ENCODE data around the gene APOL1. TPM values are rescaled to one million over a fixed set of nuclear protein-coding genes. Genes with fewer than 3 reads are reported as not detected.

The APOL1 gene
- total RNA-seq, 6 experiments from 2014 or later = 0.55 to 6.2 (median 4.9) TPM

- no peak for DNase-seq
- H3K4me1 Mint-ChIP-seq (ENCODE audit: low read depth) = peaks cover 73% of the 10 kb centered on the region
- peaks cover 20% of the 10 kb centered on the region for H3K36me3 Mint-ChIP-seq (ENCODE audit: low read depth)
- no peaks in the 10 kb centered on the region; the same call in 1 of the 2 replicates for H3K27me3 Mint-ChIP-seq (ENCODE audit: insufficient read depth)
- TF ChIP-seq CTCF (IDR thresholded peaks at IDR 0.05) = no peak
- no peaks in the 10 kb centered on the region for H3K9me3 Mint-ChIP-seq
- H3K27ac Mint-ChIP-seq = peak overlapping the region; percentile 91
- peak overlapping the region; percentile 94 for H3K4me3 Mint-ChIP-seq
These were observed 15.2 kb upstream of the APOL1 start for GRCh38 chr22:36237462-36238372.

GRCh38 chr22:36238373-36239149, 14.4 kb upstream of the APOL1 start:
- no peak for DNase-seq
- Mint-ChIP-seq H3K4me1 (ENCODE audit: low read depth) (peaks cover 69% of the 10 kb centered on the region), H3K36me3 (ENCODE audit: low read depth) (peaks cover 20% of the 10 kb centered on the region), H3K9me3 (no peaks in the 10 kb centered on the region), H3K27ac (peak overlapping the region; percentile 91), H3K4me3 (peak overlapping the region; percentile 94), H3K27me3 (ENCODE audit: insufficient read depth) (no peaks in the 10 kb centered on the region; the same call in 1 of the 2 replicates)
- TF ChIP-seq CTCF (IDR thresholded peaks at IDR 0.05) = no peak

GRCh38 chr22:36239150-36239400, 13.9 kb upstream of the APOL1 start:
- no peak for TF ChIP-seq CTCF (IDR thresholded peaks at IDR 0.05)
- Mint-ChIP-seq H3K4me1 (ENCODE audit: low read depth) (peaks cover 64% of the 10 kb centered on the region), H3K4me3 (peak overlapping the region; percentile 94), H3K27ac (peak overlapping the region; percentile 91), H3K9me3 (no peaks in the 10 kb centered on the region), H3K36me3 (ENCODE audit: low read depth) (peaks cover 20% of the 10 kb centered on the region), H3K27me3 (ENCODE audit: insufficient read depth) (no peaks in the 10 kb centered on the region; the same call in 1 of the 2 replicates)
- no peak for DNase-seq

GRCh38 chr22:36239401-36240171, 13.3 kb upstream of the APOL1 start, which contains the start of gene APOL2:
TSS of gene APOL2 (minus strand) at chr22:36239527. CDS start at chr22:36233162, 6,365 bp downstream.
- H3K4me3 Mint-ChIP-seq = peak within 1 kb of the TSS; percentile 94
- peak within 1 kb of the TSS; percentile 91 for H3K27ac Mint-ChIP-seq
- H3K36me3 Mint-ChIP-seq (ENCODE audit: low read depth) = peaks cover 19% of the 10 kb centered on the region
- no peaks in the 10 kb centered on the region; the same call in 1 of the 2 replicates for H3K27me3 Mint-ChIP-seq (ENCODE audit: insufficient read depth)
- peak; percentile 71 for TF ChIP-seq CTCF (IDR thresholded peaks at IDR 0.05)
- DNase-seq = peak; percentile 93
- H3K4me1 Mint-ChIP-seq (ENCODE audit: low read depth) = peaks cover 63% of the 10 kb centered on the region
- H3K9me3 Mint-ChIP-seq = no peaks in the 10 kb centered on the region

GRCh38 chr22:36243986-36244385, 8.9 kb upstream of the APOL1 start:
- no peaks in the 10 kb centered on the region; the same call in none of the 2 replicates for H3K36me3 Mint-ChIP-seq (ENCODE audit: low read depth)
- no peak for TF ChIP-seq CTCF (IDR thresholded peaks at IDR 0.05)
- no peak for DNase-seq
- no peak overlapping the region for H3K4me3 Mint-ChIP-seq
- peaks cover 26% of the 10 kb centered on the region for H3K4me1 Mint-ChIP-seq (ENCODE audit: low read depth)
- no peak overlapping the region for H3K27ac Mint-ChIP-seq
- H3K9me3 Mint-ChIP-seq = no peaks in the 10 kb centered on the region
- peaks cover 2% of the 10 kb centered on the region for H3K27me3 Mint-ChIP-seq (ENCODE audit: insufficient read depth)
